B cell (primary cell): ENCODE data around the gene KCTD5. TPM values are rescaled to one million over a fixed set of nuclear protein-coding genes. Genes with fewer than 3 reads are reported as not detected.

Experiments used
- ATAC-seq: fragments of 200-7000 bp; cut with Tn5 transposase; one replicate; pipeline ENCODE4 v1.10.0; 2021; ENCODE audit warnings: low read depth, mild to moderate bottlenecking, moderate number of reproducible peaks, moderate library complexity
- CTCF ChIA-PET: fragments of 350-600 bp; sonication (Branson Sonifier 250); formaldehyde crosslinking; loops from one replicate; lab custom pipeline; 2021; ENCODE audit warnings: antibody characterized with exemption, inconsistent platforms; lab: Charles Lee
- POLR2A ChIA-PET: fragments of 350-600 bp; sonication (Branson Sonifier 250); formaldehyde crosslinking; loops from one replicate; lab custom pipeline; 2021; ENCODE audit warnings: antibody characterized with exemption; lab: Charles Lee
- DNase-seq: peaks from one replicate; pipeline ENCODE4 v3.0.0; 2013
- H2AFZ ChIP-seq: 2 replicates; pipeline ENCODE4 v1.6.1; 2012; ENCODE audit warnings: mild to moderate bottlenecking, low read depth, low read length; ENCODE audit not compliant: insufficient read depth, poor library complexity, severe bottlenecking
- H3K27ac ChIP-seq, 2 donors: 1 replicate in 1 of 2; 2 replicates in 1 of 2; pipeline ENCODE4 v1.5.1; 2012 to 2013; ENCODE audit warnings: low read length in 2 of 2, mild to moderate bottlenecking in 2 of 2, moderate library complexity in 1 of 2
- H3K27me3 ChIP-seq, 4 experiments: fragments of 200-600 bp in 1 of 4; sonication (generic) in 1 of 4; replicated peaks in 1 of 4; 1 replicate in 2 of 4; 2 replicates in 2 of 4; pipeline versions ENCODE4 v1.6.1 to v1.7.0; 2013 to 2016; ENCODE audit warnings: low read length in 3 of 4, mild to moderate bottlenecking in 2 of 4, mixed read lengths in 1 of 4, moderate library complexity in 1 of 4; ENCODE audit not compliant: insufficient read depth in 4 of 4, control insufficient read depth in 3 of 4; ENCODE audit errors: control extremely low read depth in 1 of 4
- H3K36me3 ChIP-seq, 2 experiments: replicated peaks in 1 of 2; 1 replicate in 1 of 2; 2 replicates in 1 of 2; pipeline versions ENCODE4 v1.6.1 to v1.7.1; 2013; ENCODE audit warnings: low read length in 1 of 2; ENCODE audit not compliant: insufficient read depth in 2 of 2, control insufficient read depth in 1 of 2; ENCODE audit errors: control extremely low read depth in 1 of 2, extremely low read depth in 1 of 2
- H3K4me1 ChIP-seq, 2 donors: fragments of 200-600 bp in 1 of 2; sonication (generic) in 1 of 2; 1 replicate in 1 of 2; 2 replicates in 1 of 2; pipeline versions ENCODE4 v1.5.1 to v1.6.1; 2013 to 2017; ENCODE audit warnings: low read length in 2 of 2; ENCODE audit not compliant: control insufficient read depth in 2 of 2, insufficient read depth in 2 of 2
- H3K4me2 ChIP-seq: replicated peaks from 2 replicates; pipeline ENCODE3; 2012; ENCODE audit warnings: mild to moderate bottlenecking, low read depth, low read length; ENCODE audit not compliant: poor library complexity, severe bottlenecking
- H3K4me3 ChIP-seq, 5 experiments: fragments of 200-600 bp in 1 of 5; sonication (generic) in 1 of 5; 1 replicate in 3 of 5; 2 replicates in 2 of 5; pipeline versions ENCODE4 v1.5.1 to v1.7.0; 2011 to 2016; ENCODE audit warnings: low read length in 4 of 5, mild to moderate bottlenecking in 4 of 5, low read depth in 2 of 5, control low read depth in 1 of 5, moderate library complexity in 1 of 5; ENCODE audit not compliant: insufficient read depth in 1 of 5; ENCODE audit errors: control extremely low read depth in 1 of 5, extremely low read depth in 1 of 5
- H3K79me2 ChIP-seq: fragments of 200-600 bp; sonication (generic); one replicate; pipeline ENCODE4 v1.6.0; 2016; ENCODE audit warnings: low read length; ENCODE audit not compliant: control insufficient read depth, insufficient read depth
- H3K9ac ChIP-seq: fragments of 200-600 bp; sonication (generic); 2 replicates; pipeline ENCODE4 v1.6.1; 2017; ENCODE audit warnings: mild to moderate bottlenecking, low read length, moderate library complexity
- H3K9me3 ChIP-seq, 3 donors: one replicate each; pipeline versions ENCODE4 v1.6.1 to v1.7.1; 2013; ENCODE audit warnings: low read length in 2 of 3; ENCODE audit not compliant: control insufficient read depth in 2 of 3, insufficient read depth in 1 of 3; ENCODE audit errors: control extremely low read depth in 1 of 3
- H4K20me1 ChIP-seq: 2 replicates; pipeline ENCODE4 v1.6.0; 2012; ENCODE audit warnings: mild to moderate bottlenecking, low read length; ENCODE audit not compliant: insufficient read depth, control insufficient read depth, poor library complexity, severe bottlenecking
- H3K27ac Mint-ChIP-seq: one replicate; pipeline ENCODE4 v1.8.0; 2021; ENCODE audit warnings: mixed read lengths
- H3K27me3 Mint-ChIP-seq: one replicate; pipeline ENCODE4 v1.8.0; 2021; ENCODE audit warnings: mixed read lengths
- H3K4me1 Mint-ChIP-seq: one replicate; pipeline ENCODE4 v1.8.0; 2021; ENCODE audit warnings: mixed read lengths
- H3K4me3 Mint-ChIP-seq: one replicate; pipeline ENCODE4 v1.8.0; 2021; ENCODE audit warnings: mixed read lengths
- H3K9me3 Mint-ChIP-seq: one replicate; pipeline ENCODE4 v1.8.0; 2022; ENCODE audit warnings: mixed read lengths; ENCODE audit not compliant: insufficient read depth
- CTCF ChIP-seq: fragments of 200-600 bp; IDR thresholded peaks from one replicate; pipeline ENCODE4 v1.8.0; 2022; ENCODE audit warnings: antibody characterized with exemption, mild to moderate bottlenecking
- EZH2 ChIP-seq: IDR thresholded peaks from 2 replicates; pipeline ENCODE4 v1.6.1; 2012; ENCODE audit warnings: borderline replicate concordance, low read depth, mild to moderate bottlenecking, moderate library complexity, low read length; ENCODE audit not compliant: insufficient read depth, poor library complexity, severe bottlenecking
- WGBS: methylation state at CpG from one replicate; pipeline ENCODE4 v1.1.5; 2013; ENCODE audit warnings: missing lambda C conversion rate; ENCODE audit not compliant: insufficient coverage; 5-methylcytosine and 5-hydroxymethylcytosine counted together
- intact Hi-C: fragments of 100-400 bp; cut with micrococcal nuclease; formaldehyde crosslinking; loops from one replicate; pipeline ENCODE4 v1.10.0; 2022
- polyA plus RNA-seq: library from polyadenylated mRNA; depleted of rRNA; stranded (reverse); fragments of >200 nt; gene quantifications from 2 replicates; pipeline ENCODE4 v1.2.3, GENCODE V29; 2012
- total RNA-seq, 2 donors: library from RNA; stranded (reverse); fragments of 120-200 nt in 1 of 2; gene quantifications; 1 replicate in 1 of 2; 2 replicates in 1 of 2; pipeline versions ENCODE4 v1.2.3 to v1.2.4, GENCODE V29; 2013 to 2022

The KCTD5 gene
- total and polyA plus RNA-seq, 2 donors (not counting 1 experiment from before 2014, with no cell fraction given): 17.2 to 37.3 TPM

GRCh38 chr16:2715966-2716885 lies 33.9 kb downstream of the KCTD5 start:
- H3K27me3 ChIP-seq: no peaks in the 10 kb centered on the region
- Mint-ChIP-seq H3K4me1 (peaks cover 6% of the 10 kb centered on the region), H3K27me3 (peaks cover 4% of the 10 kb centered on the region), H3K27ac (no peak overlapping the region), H3K9me3 (no peaks in the 10 kb centered on the region), H3K4me3 (peak overlapping the region; percentile 7)
- no peak for DNase-seq
- intact Hi-C loops: no loop called here
- TF ChIP-seq CTCF (no peak), EZH2 (no peak)
- H2AFZ ChIP-seq: no peak overlapping the region
- ChIA-PET CTCF (no interaction called here), POLR2A (no interaction called here)
- no peaks in the 10 kb centered on the region for H3K36me3 ChIP-seq
- peaks cover 3% of the 10 kb centered on the region for H4K20me1 ChIP-seq
- no peak for ATAC-seq
- no peak overlapping the region for H3K4me3 ChIP-seq
- H3K79me2 ChIP-seq: no peaks in the 10 kb centered on the region
- 80% methylated on average over 16 of the region's 17 CpGs for WGBS
- no peak overlapping the region for H3K27ac ChIP-seq
- H3K4me1 ChIP-seq: peaks cover 4 to 16% of the 10 kb centered on the region in 2 donors
- H3K4me2 ChIP-seq: peak overlapping the region; percentile 73
- H3K9me3 ChIP-seq: peaks cover 0 to 3% (median 0%) of the 10 kb centered on the region in 3 donors
- H3K9ac ChIP-seq: no peak overlapping the region

GRCh38 chr16:2716948-2717347 lies 34.6 kb downstream of the KCTD5 start:
- Histone ChIP-seq H3K9me3 (peaks cover 0 to 3% (median 0%) of the 10 kb centered on the region in 3 donors), H2AFZ (no peak overlapping the region), H3K4me1 (peaks cover 7 to 22% of the 10 kb centered on the region in 2 donors), H3K4me3 (no peak overlapping the region), H3K4me2 (no peak overlapping the region), H3K79me2 (no peaks in the 10 kb centered on the region), H4K20me1 (peaks cover 3% of the 10 kb centered on the region), H3K9ac (no peak overlapping the region), H3K27ac (no peak overlapping the region), H3K36me3 (no peaks in the 10 kb centered on the region), H3K27me3 (no peaks in the 10 kb centered on the region)
- 96% methylated on average over 10 of the region's 10 CpGs for WGBS
- Mint-ChIP-seq H3K27ac (no peak overlapping the region), H3K9me3 (no peaks in the 10 kb centered on the region), H3K4me3 (no peak overlapping the region), H3K4me1 (peaks cover 8% of the 10 kb centered on the region), H3K27me3 (peaks cover 4% of the 10 kb centered on the region)
- intact Hi-C loops: no loop called here
- TF ChIP-seq CTCF (no peak), EZH2 (no peak)
- ChIA-PET POLR2A (no interaction called here), CTCF (no interaction called here)
- ATAC-seq (no peak), DNase-seq (no peak)
